GM12864 (cell line): ENCODE measurements around the gene ADGRG6.
"Not testable (repeated sequence)": the region's sequence is repeated elsewhere in the genome, so short reads cannot be mapped to it uniquely, and the experiment has no call there.

Experiments used
- DNase-seq: peaks from one replicate; pipeline ENCODE4 v3.0.0-alpha.2; 2011; ENCODE audit warnings: low read depth
- H3K4me3 ChIP-seq: 2 replicates; pipeline ENCODE4 v1.5.1; 2011; ENCODE audit warnings: mild to moderate bottlenecking, low read depth, low read length, control low read depth
- TF ChIP-seq, protein P1 (sequence below): IDR thresholded peaks from 2 replicates; pipeline ENCODE4 v1.5.1; 2011; ENCODE audit warnings: low read depth, mild to moderate bottlenecking, moderate library complexity, low read length, control low read depth, inconsistent platforms; ENCODE audit errors: missing control alignments

Gene ADGRG6

DNA sequence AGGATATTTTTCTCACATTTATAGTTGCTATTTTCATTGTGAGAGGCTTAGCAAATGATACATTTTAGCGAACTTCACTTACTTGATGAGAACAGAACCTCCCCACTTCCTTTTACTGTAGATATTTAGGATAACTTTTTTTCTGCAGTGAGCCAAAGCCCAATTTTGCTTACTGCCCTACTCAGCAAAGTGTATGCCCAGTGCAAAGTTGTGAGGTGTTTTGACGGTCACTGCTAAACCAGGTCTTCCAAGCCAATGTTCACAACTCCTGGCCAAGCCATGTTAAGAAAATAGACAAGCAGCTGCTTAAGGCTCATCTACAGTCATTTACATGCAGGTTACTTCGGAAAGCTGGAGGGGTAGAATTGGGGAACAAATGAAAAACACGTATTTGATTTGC is 144.8 kb downstream of the ADGRG6 start:
- H3K4me3 ChIP-seq, result no peak overlapping the region
- DNase-seq, result no peak
- TF ChIP-seq, protein P1, sequence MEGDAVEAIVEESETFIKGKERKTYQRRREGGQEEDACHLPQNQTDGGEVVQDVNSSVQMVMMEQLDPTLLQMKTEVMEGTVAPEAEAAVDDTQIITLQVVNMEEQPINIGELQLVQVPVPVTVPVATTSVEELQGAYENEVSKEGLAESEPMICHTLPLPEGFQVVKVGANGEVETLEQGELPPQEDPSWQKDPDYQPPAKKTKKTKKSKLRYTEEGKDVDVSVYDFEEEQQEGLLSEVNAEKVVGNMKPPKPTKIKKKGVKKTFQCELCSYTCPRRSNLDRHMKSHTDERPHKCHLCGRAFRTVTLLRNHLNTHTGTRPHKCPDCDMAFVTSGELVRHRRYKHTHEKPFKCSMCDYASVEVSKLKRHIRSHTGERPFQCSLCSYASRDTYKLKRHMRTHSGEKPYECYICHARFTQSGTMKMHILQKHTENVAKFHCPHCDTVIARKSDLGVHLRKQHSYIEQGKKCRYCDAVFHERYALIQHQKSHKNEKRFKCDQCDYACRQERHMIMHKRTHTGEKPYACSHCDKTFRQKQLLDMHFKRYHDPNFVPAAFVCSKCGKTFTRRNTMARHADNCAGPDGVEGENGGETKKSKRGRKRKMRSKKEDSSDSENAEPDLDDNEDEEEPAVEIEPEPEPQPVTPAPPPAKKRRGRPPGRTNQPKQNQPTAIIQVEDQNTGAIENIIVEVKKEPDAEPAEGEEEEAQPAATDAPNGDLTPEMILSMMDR, result no peak

DNA sequence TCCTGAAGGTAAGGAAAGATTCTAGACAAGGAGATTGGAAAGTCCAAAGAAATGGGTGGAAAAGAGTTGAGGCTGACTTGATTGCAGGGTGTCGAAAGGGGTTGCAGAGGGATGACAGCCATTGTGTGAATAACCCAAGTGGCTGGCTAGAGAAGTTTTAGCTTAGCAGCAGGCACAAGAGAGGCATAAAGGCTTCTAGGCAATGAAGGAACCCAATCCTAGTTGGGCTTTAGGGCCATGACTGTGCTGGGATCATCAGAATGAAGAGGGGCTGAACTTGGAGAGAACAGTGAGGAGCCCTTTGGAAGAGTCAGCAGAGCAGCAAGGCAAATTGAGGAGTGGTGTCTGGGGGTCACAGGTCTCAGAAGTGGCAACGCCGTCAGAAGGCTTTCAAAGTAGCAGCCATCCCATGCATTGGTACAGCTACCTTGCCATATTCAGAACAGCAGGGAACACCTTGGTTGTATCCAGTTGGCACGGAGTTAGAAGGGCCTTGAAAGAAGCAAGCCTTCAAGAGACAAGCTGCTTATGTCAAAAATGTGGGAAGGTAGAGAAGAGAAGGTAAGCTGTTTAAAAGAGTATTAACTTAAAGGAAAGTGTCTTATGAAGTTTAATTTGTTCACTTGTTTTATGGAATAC is 146.4 kb downstream of the ADGRG6 start:
- no peak for DNase-seq
- TF ChIP-seq, protein P1, result no peak
- H3K4me3 ChIP-seq, result no peak overlapping the region

DNA sequence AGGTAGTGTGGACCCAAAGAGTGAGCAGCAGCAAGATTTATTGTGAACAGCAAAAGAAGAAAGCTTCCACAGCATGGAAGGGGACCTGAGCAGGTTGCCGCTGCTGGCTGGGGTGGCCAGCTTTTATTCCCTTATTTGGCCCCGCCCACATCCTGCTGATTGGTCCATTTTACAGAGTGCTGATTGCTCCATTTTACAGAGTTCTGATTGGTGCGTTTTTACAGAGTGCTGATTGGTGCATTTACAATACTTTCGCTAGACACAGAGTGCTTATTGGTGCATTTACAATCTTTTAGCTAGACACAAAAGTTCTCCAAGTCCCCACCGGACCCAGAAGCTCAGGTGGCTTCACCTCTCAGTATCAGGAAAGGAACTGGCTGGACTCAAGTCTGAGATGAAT is 149.0 kb downstream of the ADGRG6 start:
- DNase-seq, H3K4me3 ChIP-seq: not testable (repeated sequence)

- DNase-seq, result no peak
- TF ChIP-seq, protein P1, result no peak
- H3K4me3 ChIP-seq, result no peak overlapping the region
Measured at GRCh38 chr6:142452993-142453392, 151.2 kb downstream of the ADGRG6 start.

- H3K4me3 ChIP-seq, result not testable (repeated sequence)
Measured at GRCh38 chr6:142454196-142454595, 152.4 kb downstream of the ADGRG6 start.

GRCh38 chr6:142454848-142455247 is 153.0 kb downstream of the ADGRG6 start:
- DNase-seq, H3K4me3 ChIP-seq: not testable (repeated sequence)

More at GRCh38 chr6:142454196-142454595, 152.4 kb downstream of the ADGRG6 start:
- DNase-seq, result not testable (repeated sequence)

GRCh38 chr6:142455957-142456589 is 154.3 kb downstream of the ADGRG6 start:
- no peak for DNase-seq
- H3K4me3 ChIP-seq, result no peak overlapping the region
- TF ChIP-seq, protein P1, result no peak

DNA sequence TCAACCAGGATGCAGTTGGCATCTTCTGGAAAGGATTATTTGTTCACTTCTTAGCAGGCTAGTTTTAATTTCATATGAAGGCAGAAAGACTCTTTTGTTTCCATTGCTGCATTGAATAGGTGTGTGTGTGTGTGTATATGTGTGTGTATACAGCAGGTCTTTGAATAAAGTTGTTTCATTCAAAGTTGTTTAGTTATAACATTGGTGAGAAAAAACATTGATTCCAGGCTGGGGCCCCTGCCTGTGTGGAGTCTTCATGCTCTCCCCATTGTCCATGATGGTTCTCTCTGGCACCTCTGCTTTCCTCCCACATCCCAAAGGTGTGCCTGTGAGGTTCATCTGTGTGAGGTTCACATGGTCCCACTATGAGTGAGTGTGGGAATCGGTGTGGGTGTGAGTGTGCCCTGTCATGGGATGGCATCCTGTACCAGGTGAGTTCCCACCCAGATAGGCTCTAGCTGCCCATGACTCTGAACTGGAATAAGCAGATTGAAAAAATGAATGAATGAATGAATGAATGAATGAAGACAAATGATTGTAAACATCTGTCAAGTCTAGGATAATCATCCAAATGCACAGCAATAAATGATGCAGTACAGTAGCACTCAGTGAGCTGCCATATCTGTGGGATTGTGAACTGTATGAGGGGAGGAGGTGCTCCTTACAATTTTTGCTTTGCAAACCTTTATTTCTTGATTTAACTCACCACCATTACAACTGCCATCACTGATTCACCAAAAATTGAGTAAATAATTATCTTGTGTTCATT is 156.0 kb downstream of the ADGRG6 start:
- TF ChIP-seq, protein P1, result no peak
- H3K4me3 ChIP-seq, result no peak overlapping the region
- no peak for DNase-seq
